ENCODE measurements around the gene ASB1.
A peak's percentile ranks its signal among the peaks of the same experiment; 100 is the strongest.

ASB1 gene

DNA sequence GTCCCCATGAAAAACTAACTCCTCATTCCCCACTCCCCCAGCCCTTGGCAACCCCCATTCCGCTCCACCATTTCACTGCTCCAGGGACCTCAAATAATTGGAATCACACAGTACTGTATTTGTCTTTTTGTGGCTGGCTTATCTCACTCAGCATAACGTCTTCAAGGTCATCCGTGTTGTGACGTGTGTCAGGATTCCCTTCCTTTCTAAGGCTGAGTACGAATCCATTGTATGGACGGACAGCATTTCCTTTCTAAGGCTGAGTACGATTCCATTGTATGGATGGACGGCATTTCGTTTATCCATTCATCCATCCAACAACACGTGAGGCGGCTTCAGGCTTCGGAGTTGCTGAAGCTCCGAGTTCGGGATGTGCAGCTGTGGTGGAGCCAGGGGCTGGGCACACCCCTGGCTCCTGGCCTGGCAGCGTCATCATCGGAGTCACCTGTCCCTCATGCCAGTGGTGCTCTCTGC is 1.2 kb upstream of the ASB1 start:
- H3K4me3 ChIP-seq (ENCODE audit: low read depth, low read length), result no peak overlapping the region
- peaks cover 0 to under 1% of the 10 kb centered on the region in 2 experiments for H3K36me3 ChIP-seq (ENCODE audit: control insufficient read depth in 1 of 2, insufficient read depth in 2 of 2, low read length in 2 of 2)
- no peak for DNase-seq
- peak overlapping the region; percentile 27 for H2AK5ac ChIP-seq (ENCODE audit: low read length)
- no peaks in the 10 kb centered on the region for H3K27me3 ChIP-seq (ENCODE audit: insufficient read depth, low read length)
- no CpG with 5 or more reads among the region's 16 CpGs for WGBS (ENCODE audit: extremely low coverage, insufficient coverage, insufficient read length)
- no peak overlapping the region for H3K14ac ChIP-seq (ENCODE audit: low read length)
- no peak overlapping the region for H2AFZ ChIP-seq (ENCODE audit: insufficient read depth, low read length, poor library complexity)
- peaks cover 12% of the 10 kb centered on the region for H3K79me2 ChIP-seq (ENCODE audit: control insufficient read depth, insufficient read depth, low read length, poor library complexity)
- peak overlapping the region; percentile 96 for H4K8ac ChIP-seq (ENCODE audit: low read depth, low read length)
- no peaks in the 10 kb centered on the region for H3K9me3 ChIP-seq (ENCODE audit: insufficient read depth, low read depth, low read length)
- H3K4me2 ChIP-seq (ENCODE audit: low read length), result peak overlapping the region; percentile 92
- peak overlapping the region; percentile 66 for H4K12ac ChIP-seq (ENCODE audit: low read depth, low read length)
- no peak overlapping the region for H2BK5ac ChIP-seq (ENCODE audit: low read depth, low read length, poor library complexity)
- H3K4ac ChIP-seq (ENCODE audit: low read depth, low read length), result no peak overlapping the region
- H2BK12ac ChIP-seq (ENCODE audit: low read length), result no peak overlapping the region
- H2BK120ac ChIP-seq (ENCODE audit: insufficient read depth, low read length, poor library complexity), result no peak overlapping the region
- no peak overlapping the region for H3K27ac ChIP-seq (ENCODE audit: low read depth, low read length)
- H3K4me1 ChIP-seq (ENCODE audit: control insufficient read depth in 1 of 2, insufficient read depth in 2 of 2, low read length in 2 of 2), result peaks cover 9 to 17% of the 10 kb centered on the region in 2 experiments
- peak overlapping the region; percentile 90 for H3K18ac ChIP-seq (ENCODE audit: low read length)
- peaks cover 14% of the 10 kb centered on the region for H3K79me1 ChIP-seq (ENCODE audit: low read length)
- no peak overlapping the region for H3K9ac ChIP-seq (ENCODE audit: low read length)
- no peak overlapping the region for H3K23ac ChIP-seq (ENCODE audit: low read length)
- H4K91ac ChIP-seq (ENCODE audit: low read depth, low read length), result no peak overlapping the region

DNA sequence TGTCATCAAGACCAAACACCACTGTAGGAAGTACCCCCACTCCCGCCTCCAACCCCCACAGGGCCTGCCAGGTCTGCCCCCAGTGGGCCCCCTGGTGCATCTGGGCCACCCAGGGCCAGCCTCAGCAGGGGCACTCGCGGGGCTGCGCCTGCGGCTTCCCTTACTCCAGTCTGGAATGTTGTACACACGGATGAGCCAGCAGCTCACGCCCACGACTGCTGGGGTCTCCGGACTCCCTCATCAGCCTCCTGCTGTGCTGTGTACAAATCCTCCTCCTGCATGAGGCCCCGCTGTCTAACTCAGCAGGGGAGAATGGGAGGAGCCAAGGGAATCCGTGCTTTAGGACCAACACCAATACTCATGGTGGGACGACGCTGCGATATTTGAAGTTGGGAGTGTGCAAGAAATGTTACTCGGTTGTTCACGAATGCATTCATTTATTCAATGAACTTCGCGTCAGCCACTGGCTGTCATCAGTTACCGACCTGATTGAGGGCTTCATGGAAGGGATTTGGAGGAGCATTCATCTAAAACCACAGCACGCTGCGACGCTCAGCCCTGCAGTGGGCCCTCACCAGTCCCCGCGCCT is 654 bp upstream of the ASB1 start:
- H3K79me2 ChIP-seq (ENCODE audit: control insufficient read depth, insufficient read depth, low read length, poor library complexity), result peaks cover 12% of the 10 kb centered on the region
- peak overlapping the region; percentile 96 for H4K8ac ChIP-seq (ENCODE audit: low read depth, low read length)
- H2BK12ac ChIP-seq (ENCODE audit: low read length), result no peak overlapping the region
- no peaks in the 10 kb centered on the region for H3K27me3 ChIP-seq (ENCODE audit: insufficient read depth, low read length)
- H3K23ac ChIP-seq (ENCODE audit: low read length), result no peak overlapping the region
- H2AFZ ChIP-seq (ENCODE audit: insufficient read depth, low read length, poor library complexity), result peak overlapping the region; percentile 82
- H2BK120ac ChIP-seq (ENCODE audit: insufficient read depth, low read length, poor library complexity), result no peak overlapping the region
- peak overlapping the region; percentile 75 for H3K9ac ChIP-seq (ENCODE audit: low read length)
- peak overlapping the region; percentile 99 for H3K27ac ChIP-seq (ENCODE audit: low read depth, low read length)
- WGBS (ENCODE audit: extremely low coverage, insufficient coverage, insufficient read length), result no CpG with 5 or more reads among the region's 24 CpGs
- peak overlapping the region; percentile 88 for H3K4me3 ChIP-seq (ENCODE audit: low read depth, low read length)
- peaks cover 0 to 4% of the 10 kb centered on the region in 2 experiments for H3K36me3 ChIP-seq (ENCODE audit: control insufficient read depth in 1 of 2, insufficient read depth in 2 of 2, low read length in 2 of 2)
- peaks cover 14% of the 10 kb centered on the region for H3K79me1 ChIP-seq (ENCODE audit: low read length)
- H4K12ac ChIP-seq (ENCODE audit: low read depth, low read length), result peak overlapping the region; percentile 89
- H2BK5ac ChIP-seq (ENCODE audit: low read depth, low read length, poor library complexity), result peak overlapping the region; percentile 85
- peaks cover 3% of the 10 kb centered on the region for H3K9me3 ChIP-seq (ENCODE audit: insufficient read depth, low read depth, low read length)
- peak overlapping the region; percentile 16 for H2AK5ac ChIP-seq (ENCODE audit: low read length)
- H4K91ac ChIP-seq (ENCODE audit: low read depth, low read length), result peak overlapping the region; percentile 93
- H3K4me1 ChIP-seq (ENCODE audit: control insufficient read depth in 1 of 2, insufficient read depth in 2 of 2, low read length in 2 of 2), result peaks cover 9 to 17% of the 10 kb centered on the region in 2 experiments
- DNase-seq, result peak; percentile 13 to 36
- H3K18ac ChIP-seq (ENCODE audit: low read length), result peak overlapping the region; percentile 90
- peak overlapping the region; percentile 54 for H3K14ac ChIP-seq (ENCODE audit: low read length)
- H3K4ac ChIP-seq (ENCODE audit: low read depth, low read length), result peak overlapping the region; percentile 8
- peak overlapping the region; percentile 92 for H3K4me2 ChIP-seq (ENCODE audit: low read length)

DNA sequence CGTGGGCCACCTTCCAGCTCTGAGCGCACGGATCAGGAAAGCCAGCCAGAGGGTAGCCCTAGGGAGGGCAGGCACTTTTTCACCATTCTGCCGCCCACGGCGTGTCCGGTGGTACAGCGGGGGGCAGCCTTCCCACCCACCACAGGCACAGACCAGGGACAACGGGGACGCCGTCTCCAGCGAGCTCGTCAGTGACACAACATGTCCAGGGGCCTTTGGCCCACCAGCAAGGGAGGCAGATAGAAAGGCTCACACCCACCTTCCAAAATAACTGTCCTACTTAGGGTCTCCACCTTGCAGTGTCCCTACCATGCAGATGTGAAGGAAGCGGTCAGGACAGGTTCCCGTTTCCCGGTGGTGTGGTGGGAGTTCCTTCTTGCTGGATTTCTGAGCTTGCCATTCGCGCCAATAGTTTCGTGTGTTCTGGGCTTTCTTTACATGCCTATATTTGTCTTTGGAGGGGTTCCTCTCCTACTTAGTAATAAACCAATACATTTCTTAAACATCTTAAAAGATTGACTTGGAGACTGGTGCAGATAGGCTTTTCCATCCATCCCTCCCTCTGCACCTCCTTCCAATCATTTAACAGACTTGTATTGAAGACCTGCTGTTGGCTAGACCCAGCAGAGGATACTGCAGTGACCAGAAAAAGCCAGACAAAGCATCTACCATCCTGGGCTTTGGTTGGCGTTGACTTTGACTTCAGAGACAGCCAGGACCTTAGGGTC is 872 bp downstream of the ASB1 start:
- H3K79me1 ChIP-seq (ENCODE audit: low read length), result peaks cover 14% of the 10 kb centered on the region
- H2AK5ac ChIP-seq (ENCODE audit: low read length), result peak overlapping the region; percentile 71
- WGBS (ENCODE audit: extremely low coverage, insufficient coverage, insufficient read length), result no CpG with 5 or more reads among the region's 20 CpGs
- H3K36me3 ChIP-seq (ENCODE audit: control insufficient read depth in 1 of 2, insufficient read depth in 2 of 2, low read length in 2 of 2), result peaks cover 0 to 5% of the 10 kb centered on the region in 2 experiments
- H3K14ac ChIP-seq (ENCODE audit: low read length), result peak overlapping the region; percentile 96
- peaks cover 3% of the 10 kb centered on the region for H3K9me3 ChIP-seq (ENCODE audit: insufficient read depth, low read depth, low read length)
- peak overlapping the region; percentile 88 for H3K4me3 ChIP-seq (ENCODE audit: low read depth, low read length)
- H3K9ac ChIP-seq (ENCODE audit: low read length), result peak overlapping the region; percentile 78
- H3K79me2 ChIP-seq (ENCODE audit: control insufficient read depth, insufficient read depth, low read length, poor library complexity), result peaks cover 12% of the 10 kb centered on the region
- peak overlapping the region; percentile 75 for H3K4me2 ChIP-seq (ENCODE audit: low read length)
- no peak for DNase-seq
- peaks cover 9 to 17% of the 10 kb centered on the region in 2 experiments for H3K4me1 ChIP-seq (ENCODE audit: control insufficient read depth in 1 of 2, insufficient read depth in 2 of 2, low read length in 2 of 2)
- peak overlapping the region; percentile 92 for H4K91ac ChIP-seq (ENCODE audit: low read depth, low read length)
- peak overlapping the region; percentile 85 for H2BK5ac ChIP-seq (ENCODE audit: low read depth, low read length, poor library complexity)
- H3K18ac ChIP-seq (ENCODE audit: low read length), result peak overlapping the region; percentile 83
- peak overlapping the region; percentile 37 for H3K4ac ChIP-seq (ENCODE audit: low read depth, low read length)
- H4K12ac ChIP-seq (ENCODE audit: low read depth, low read length), result peak overlapping the region; percentile 88
- H2AFZ ChIP-seq (ENCODE audit: insufficient read depth, low read length, poor library complexity), result peak overlapping the region; percentile 82
- H3K27ac ChIP-seq (ENCODE audit: low read depth, low read length), result peak overlapping the region; percentile 99
- H2BK12ac ChIP-seq (ENCODE audit: low read length), result peak overlapping the region; percentile 3
- H3K23ac ChIP-seq (ENCODE audit: low read length), result peak overlapping the region; percentile 29
- no peaks in the 10 kb centered on the region for H3K27me3 ChIP-seq (ENCODE audit: insufficient read depth, low read length)
- H4K8ac ChIP-seq (ENCODE audit: low read depth, low read length), result peak overlapping the region; percentile 96
- peak overlapping the region; percentile 84 for H2BK120ac ChIP-seq (ENCODE audit: insufficient read depth, low read length, poor library complexity)

DNA sequence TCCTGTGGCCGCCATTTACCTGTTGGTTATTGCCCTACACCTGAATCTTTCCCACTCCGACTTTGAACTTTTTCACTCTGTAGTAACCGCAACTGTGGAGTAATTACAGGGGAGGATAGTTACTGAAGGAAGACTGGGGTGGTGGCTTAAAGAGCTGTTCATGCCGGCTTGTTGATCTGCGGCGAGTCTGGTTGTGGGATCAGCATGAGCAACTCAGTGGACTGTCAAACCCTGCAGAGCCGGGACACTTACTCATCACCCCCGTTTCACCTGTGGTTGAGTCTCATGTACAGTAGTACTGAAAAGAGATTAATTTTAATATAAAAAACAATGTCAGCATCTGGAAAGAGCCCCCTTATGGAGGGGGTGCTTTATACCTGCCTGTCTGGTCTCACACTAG is 2.1 kb downstream of the ASB1 start:
- Histone ChIP-seq H3K23ac (ENCODE audit: low read length) (no peak overlapping the region), H3K4ac (ENCODE audit: low read depth, low read length) (no peak overlapping the region), H4K91ac (ENCODE audit: low read depth, low read length) (no peak overlapping the region), H3K79me2 (ENCODE audit: control insufficient read depth, insufficient read depth, low read length, poor library complexity) (peaks cover 12% of the 10 kb centered on the region), H3K79me1 (ENCODE audit: low read length) (peaks cover 14% of the 10 kb centered on the region), H2BK5ac (ENCODE audit: low read depth, low read length, poor library complexity) (no peak overlapping the region), H2BK120ac (ENCODE audit: insufficient read depth, low read length, poor library complexity) (no peak overlapping the region), H2AFZ (ENCODE audit: insufficient read depth, low read length, poor library complexity) (no peak overlapping the region), H3K4me1 (ENCODE audit: control insufficient read depth in 1 of 2, insufficient read depth in 2 of 2, low read length in 2 of 2) (peaks cover 9 to 17% of the 10 kb centered on the region in 2 experiments), H3K27ac (ENCODE audit: low read depth, low read length) (no peak overlapping the region), H3K36me3 (ENCODE audit: control insufficient read depth in 1 of 2, insufficient read depth in 2 of 2, low read length in 2 of 2) (peaks cover 7 to 13% of the 10 kb centered on the region in 2 experiments), H3K9me3 (ENCODE audit: insufficient read depth, low read depth, low read length) (peaks cover 3% of the 10 kb centered on the region), H2AK5ac (ENCODE audit: low read length) (no peak overlapping the region), H3K27me3 (ENCODE audit: insufficient read depth, low read length) (no peaks in the 10 kb centered on the region), H4K8ac (ENCODE audit: low read depth, low read length) (no peak overlapping the region), H3K9ac (ENCODE audit: low read length) (no peak overlapping the region), H4K12ac (ENCODE audit: low read depth, low read length) (no peak overlapping the region), H3K18ac (ENCODE audit: low read length) (no peak overlapping the region), H2BK12ac (ENCODE audit: low read length) (no peak overlapping the region), H3K4me2 (ENCODE audit: low read length) (no peak overlapping the region), H3K4me3 (ENCODE audit: low read depth, low read length) (no peak overlapping the region), H3K14ac (ENCODE audit: low read length) (no peak overlapping the region)
- no peak for DNase-seq
- no CpG with 5 or more reads among the region's 8 CpGs for WGBS (ENCODE audit: extremely low coverage, insufficient coverage, insufficient read length)

Data from trophoblast cell (in vitro differentiated cells and primary cell).